GM12878 (cell line): ENCODE data around the gene ANK2. TPM values are rescaled to one million over a fixed set of nuclear protein-coding genes. Genes with fewer than 3 reads are reported as not detected.

Source experiments
- ATAC-seq: fragments of 200-7000 bp; cut with Tn5 transposase; 3 replicates; pipeline ENCODE4 v1.9.1; 2020; ENCODE audit warnings: mild to moderate bottlenecking, moderate library complexity
- BruUV-seq: library from RNA; stranded (reverse); fragments of 400-500 nt; replicated peaks from 2 replicates; lab custom pipeline; 2021; lab: Mats Ljungman, UMichigan
- CTCF ChIA-PET: fragments of 300-600 bp; sonication (Branson Sonifier 250); formaldehyde crosslinking; extraction: SDS; loops from one replicate; lab custom pipeline; 2021; ENCODE audit warnings: inconsistent platforms; lab: Yijun Ruan, JAX
- POLR2A ChIA-PET: fragments of 350-600 bp; formaldehyde crosslinking; extraction: SDS; loops from one replicate; lab custom pipeline; 2021; ENCODE audit warnings: inconsistent platforms; lab: Charles Lee
- RAD21 ChIA-PET: fragments of 300-600 bp; sonication (Branson Sonifier 250); formaldehyde crosslinking; loops from one replicate; lab custom pipeline; 2023; ENCODE audit warnings: antibody characterized with exemption; ENCODE audit not compliant: unreplicated experiment; lab: Charles Lee
- SMC1A ChIA-PET: fragments of 300-600 bp; sonication (Branson Sonifier 250); formaldehyde crosslinking; loops from one replicate; lab custom pipeline; 2023; ENCODE audit not compliant: unreplicated experiment, uncharacterized antibody; lab: Charles Lee
- DNase-seq: peaks from one replicate; pipeline ENCODE4 v3.0.0-alpha.2; 2011; ENCODE audit warnings: low read depth, low spot score
- FAIRE-seq: peaks from 3 replicates; lab custom pipeline; 2011; peaks lifted over from hg19 to GRCh38; lab: Jason Lieb, UNC
- H2AFZ ChIP-seq: 2 replicates; pipeline ENCODE4 v1.6.0; 2011; ENCODE audit warnings: low read depth, low read length, control low read depth; ENCODE audit not compliant: control insufficient read depth
- H3K27ac ChIP-seq: 2 replicates; pipeline ENCODE4 v1.5.1; 2011; ENCODE audit warnings: control low read depth; ENCODE audit not compliant: control insufficient read depth, insufficient read depth
- H3K27me3 ChIP-seq, 2 experiments: replicated peaks in 1 of 2; 2 replicates each; pipeline versions ENCODE4 v1.6.0 to v1.6.1; 2011; ENCODE audit warnings: low read length in 1 of 2; ENCODE audit not compliant: control insufficient read depth in 2 of 2, insufficient read depth in 2 of 2
- H3K36me3 ChIP-seq, 2 experiments: 2 replicates each; pipeline ENCODE4 v1.5.1; 2011; ENCODE audit warnings: low read length in 1 of 2; ENCODE audit not compliant: control insufficient read depth in 2 of 2, insufficient read depth in 2 of 2
- H3K4me1 ChIP-seq: 2 replicates; pipeline ENCODE4 v1.6.1; 2011; ENCODE audit warnings: mild to moderate bottlenecking, low read length, moderate library complexity, mixed read lengths; ENCODE audit not compliant: control insufficient read depth, insufficient read depth
- H3K4me2 ChIP-seq: 2 replicates; pipeline ENCODE4 v1.6.0; 2011; ENCODE audit warnings: control low read depth; ENCODE audit not compliant: control insufficient read depth, insufficient read depth
- H3K4me3 ChIP-seq: fragments of 200-600 bp; sonication (generic); 2 replicates; pipeline ENCODE4 v1.5.1; 2016
- H3K79me2 ChIP-seq: 2 replicates; pipeline ENCODE4 v1.6.0; 2011; ENCODE audit warnings: low read length; ENCODE audit not compliant: control insufficient read depth, insufficient read depth
- H3K9ac ChIP-seq: 2 replicates; pipeline ENCODE4 v1.8.0; 2011; ENCODE audit warnings: low read length, control low read depth, mixed read lengths; ENCODE audit not compliant: control insufficient read depth, insufficient read depth
- H3K9me3 ChIP-seq: replicated peaks from 3 replicates; pipeline ENCODE4 v1.5.1; 2011; ENCODE audit warnings: mild to moderate bottlenecking, low read length; ENCODE audit not compliant: control insufficient read depth, insufficient read depth
- H4K20me1 ChIP-seq: 2 replicates; pipeline ENCODE4 v1.6.0; 2011; ENCODE audit not compliant: control insufficient read depth, insufficient read depth
- CREB1 ChIP-seq: IDR thresholded peaks from 2 replicates; pipeline ENCODE4 v1.6.1; 2012; ENCODE audit warnings: low read depth, mild to moderate bottlenecking, inconsistent platforms
- EP300 ChIP-seq, 2 experiments: fragments of 150-350 bp in 1 of 2; IDR thresholded peaks; 2 replicates each; pipeline ENCODE4 v1.6.1; 2011 to 2012; ENCODE audit warnings: low read depth in 2 of 2, low read length in 2 of 2, borderline replicate concordance in 1 of 2, improper control_type of control experiment in 1 of 2, inconsistent platforms in 1 of 2; ENCODE audit not compliant: control insufficient read depth in 1 of 2
- KLF5 ChIP-seq: fragments of 450-650 bp; IDR thresholded peaks from 2 replicates; pipeline ENCODE4 v1.6.1; 2014; ENCODE audit warnings: mild to moderate bottlenecking; ENCODE audit not compliant: partially characterized antibody
- LARP7 ChIP-seq: fragments of 450-650 bp; IDR thresholded peaks from 2 replicates; pipeline ENCODE4 v1.6.1; 2017; ENCODE audit warnings: mild to moderate bottlenecking
- PAX8 ChIP-seq: fragments of 450-650 bp; IDR thresholded peaks from 2 replicates; pipeline ENCODE4 v1.6.1; 2017; ENCODE audit warnings: mild to moderate bottlenecking, moderate library complexity
- POU2F2 ChIP-seq: IDR thresholded peaks from 3 replicates; pipeline ENCODE4 v1.6.1; 2011; ENCODE audit warnings: low read depth, mild to moderate bottlenecking, low read length, borderline replicate concordance
- RAD51 ChIP-seq: fragments of 450-650 bp; IDR thresholded peaks from 2 replicates; pipeline ENCODE4 v1.6.1; 2016; ENCODE audit warnings: moderate library complexity, mild to moderate bottlenecking, inconsistent platforms
- RB1 ChIP-seq: fragments of 450-650 bp; formaldehyde crosslinking; IDR thresholded peaks from 2 replicates; pipeline ENCODE4 v1.6.1; 2017; ENCODE audit warnings: mild to moderate bottlenecking, borderline replicate concordance
- RELA ChIP-seq: fragments of 450-650 bp; IDR thresholded peaks from 2 replicates; pipeline ENCODE4 v1.8.0; 2014; ENCODE audit warnings: borderline replicate concordance; ENCODE audit not compliant: partially characterized antibody
- SMARCA5 ChIP-seq: fragments of 450-650 bp; IDR thresholded peaks from 2 replicates; pipeline ENCODE4 v1.6.1; 2017; ENCODE audit warnings: mild to moderate bottlenecking
- SRF ChIP-seq, 2 experiments: IDR thresholded peaks; 2 replicates each; pipeline ENCODE4 v1.6.1; 2011; ENCODE audit warnings: low read depth in 2 of 2, low read length in 2 of 2, mild to moderate bottlenecking in 1 of 2, moderate library complexity in 1 of 2
- ZNF217 ChIP-seq: fragments of 450-650 bp; IDR thresholded peaks from 2 replicates; pipeline ENCODE4 v1.6.1; 2017; ENCODE audit warnings: antibody characterized with exemption, mild to moderate bottlenecking
- ZNF24 ChIP-seq: fragments of 450-650 bp; IDR thresholded peaks from 2 replicates; pipeline ENCODE4 v1.6.1; 2017; ENCODE audit warnings: antibody characterized with exemption, mild to moderate bottlenecking
- ZNF274 ChIP-seq: IDR thresholded peaks from one replicate; pipeline ENCODE4 v1.8.0; 2011; ENCODE audit not compliant: insufficient read length, insufficient read depth
- ZNF622 ChIP-seq: fragments of 450-650 bp; IDR thresholded peaks from 2 replicates; pipeline ENCODE4 v1.6.1; 2017; ENCODE audit warnings: mild to moderate bottlenecking, inconsistent platforms
- WGBS: methylation state at CpG from one replicate; pipeline ENCODE4 v1.1.6; 2016; ENCODE audit warnings: low lambda C conversion rate; ENCODE audit not compliant: insufficient replicate concordance, insufficient coverage; ENCODE audit errors: missing lambda C conversion rate; 5-methylcytosine and 5-hydroxymethylcytosine counted together
- in situ Hi-C: fragments of 300-500 bp; cut with MboI; formaldehyde crosslinking; loops from 9 replicates; pipeline ENCODE4 v1.14.3; 2018; ENCODE audit warnings: mixed read lengths
- intact Hi-C: fragments of 100-400 bp; cut with micrococcal nuclease; formaldehyde crosslinking; loops from one replicate; pipeline ENCODE4 v1.14.2; 2022; ENCODE audit not compliant: unreplicated experiment
- polyA plus RNA-seq, 11 experiments: library from polyadenylated mRNA; depleted of rRNA in 4 of 11; unstranded in 6 of 11; stranded (reverse) in 5 of 11; fragments of >200 nt; fragmentation: Nextera tagmentation in 4 of 11; fragmentation: Illumina TruSeq in 1 of 11; extraction: Ambion mirVana in 4 of 11; extraction: Trizol in 1 of 11; gene quantifications; 1 replicate in 1 of 11; 2 replicates in 10 of 11; pipeline versions ENCODE4 v1.2.1 to v1.2.3, GENCODE V29; 2011 to 2016; ENCODE audit warnings: inconsistent platforms in 2 of 11, missing spikeins in 2 of 11, low read depth in 1 of 11
- total RNA-seq, 4 experiments: library from RNA; depleted of rRNA in 3 of 4; stranded (reverse); fragments of >200 nt in 3 of 4; fragmentation: Illumina TruSeq in 1 of 4; extraction: Trizol in 1 of 4; gene quantifications; 2 replicates each; pipeline versions ENCODE4 v1.2.1 to v1.2.3, GENCODE V29; 2013 to 2021
- TF ChIP-seq, protein P1 (sequence below): fragments of 150-350 bp; IDR thresholded peaks from 2 replicates; pipeline ENCODE4 v1.6.1; 2014; ENCODE audit warnings: mild to moderate bottlenecking, low read depth, low read length
- TF ChIP-seq, protein P2 (sequence below): fragments of 450-650 bp; IDR thresholded peaks from 2 replicates; pipeline ENCODE4 v1.6.1; 2014; ENCODE audit warnings: mild to moderate bottlenecking
- TF ChIP-seq, protein P3 (sequence below): IDR thresholded peaks from 2 replicates; pipeline ENCODE4 v1.6.1; 2012; ENCODE audit warnings: low read depth, low read length, improper control_type of control experiment
- TF ChIP-seq, protein P4 (sequence below): fragments of 450-650 bp; IDR thresholded peaks from 2 replicates; pipeline ENCODE4 v1.6.1; 2018; ENCODE audit warnings: mild to moderate bottlenecking, low read depth, moderate library complexity; ENCODE audit not compliant: partially characterized antibody

Gene ANK2
- total and polyA plus RNA-seq, 10 of the 15 experiments (the other 5 are each of a cell fraction or from before 2014, with no cell fraction given) = 1.6 to 13.0 (median 4.1) TPM

DNA sequence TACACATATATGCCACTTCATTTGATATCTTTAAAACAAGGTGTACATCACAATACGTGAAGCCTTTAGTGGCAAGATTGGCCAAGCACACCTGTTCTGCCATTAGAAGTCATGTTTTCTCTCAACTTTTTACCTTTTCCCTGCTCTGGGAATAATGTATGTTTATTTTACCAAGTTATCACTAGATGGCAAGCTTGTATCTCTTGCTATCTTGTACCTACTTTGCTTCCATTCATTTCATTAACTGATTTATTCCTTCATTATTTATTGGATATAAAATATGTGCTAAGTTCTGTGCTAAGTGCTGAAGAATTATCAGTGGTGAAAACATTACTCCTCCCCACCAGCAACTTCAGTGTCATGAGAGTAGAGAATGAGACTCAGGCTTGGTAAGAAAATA, 245.5 kb downstream of the ANK2 start (continued):
- TF ChIP-seq, protein P1, sequence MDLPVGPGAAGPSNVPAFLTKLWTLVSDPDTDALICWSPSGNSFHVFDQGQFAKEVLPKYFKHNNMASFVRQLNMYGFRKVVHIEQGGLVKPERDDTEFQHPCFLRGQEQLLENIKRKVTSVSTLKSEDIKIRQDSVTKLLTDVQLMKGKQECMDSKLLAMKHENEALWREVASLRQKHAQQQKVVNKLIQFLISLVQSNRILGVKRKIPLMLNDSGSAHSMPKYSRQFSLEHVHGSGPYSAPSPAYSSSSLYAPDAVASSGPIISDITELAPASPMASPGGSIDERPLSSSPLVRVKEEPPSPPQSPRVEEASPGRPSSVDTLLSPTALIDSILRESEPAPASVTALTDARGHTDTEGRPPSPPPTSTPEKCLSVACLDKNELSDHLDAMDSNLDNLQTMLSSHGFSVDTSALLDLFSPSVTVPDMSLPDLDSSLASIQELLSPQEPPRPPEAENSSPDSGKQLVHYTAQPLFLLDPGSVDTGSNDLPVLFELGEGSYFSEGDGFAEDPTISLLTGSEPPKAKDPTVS = no peak
- TF ChIP-seq, all 136 proteins: peak for 0

DNA sequence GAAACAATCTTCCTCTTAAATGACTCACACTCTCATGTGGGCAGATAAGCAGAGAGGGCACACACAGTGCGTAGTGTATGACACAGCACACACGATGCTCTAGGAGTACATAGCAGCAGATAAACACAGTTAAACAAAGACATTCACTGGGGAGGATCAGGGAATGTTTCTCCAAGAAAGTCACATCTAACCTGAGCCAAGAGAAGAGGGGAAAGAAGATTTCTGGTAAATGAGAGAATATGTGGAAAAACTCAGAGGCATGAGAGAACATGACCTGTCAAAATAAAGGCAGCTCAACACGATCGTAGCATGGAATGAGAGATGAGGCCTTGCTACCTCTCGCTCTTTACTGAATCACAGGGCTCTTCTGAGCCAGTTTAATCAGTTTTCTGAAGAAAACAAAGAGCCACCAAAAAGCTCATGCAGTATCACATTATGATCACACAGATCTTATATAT, 251.0 kb downstream of the ANK2 start:
- Histone ChIP-seq H3K27me3 (no peaks in the 10 kb centered on the region), H3K9me3 (no peaks in the 10 kb centered on the region), H3K4me1 (no peaks in the 10 kb centered on the region), H3K36me3 (no peaks in the 10 kb centered on the region), H3K79me2 (no peaks in the 10 kb centered on the region), H2AFZ (no peak overlapping the region), H3K4me3 (no peak overlapping the region), H4K20me1 (no peaks in the 10 kb centered on the region), H3K4me2 (no peak overlapping the region), H3K9ac (no peak overlapping the region), H3K27ac (no peak overlapping the region)
- BruUV-seq = no TSS peak
- ChIA-PET POLR2A (interaction anchor here (1.1 kb wide), 1 partner anchor 52 kb away, joined by 6 read pairs; no protein-coding TSS in a partner anchor), CTCF (interaction anchor here (1.1 to 2.8 kb wide), 3 partner anchors 10 to 55 kb away, joined by 3 to 9 read pairs (median 3); no protein-coding TSS in a partner anchor), RAD21 (interaction anchor here (1.6 kb wide), 1 partner anchor 55 kb away, joined by 5 read pairs; no protein-coding TSS in a partner anchor), SMC1A (interaction anchor here (0.6 to 1.7 kb wide), 4 partner anchors 11 to 809 kb away, joined by 3 to 8 read pairs (median 4); no protein-coding TSS in a partner anchor)
- 73% methylated on average over 5 of the region's 5 CpGs for WGBS
- TF ChIP-seq ZNF217 (no peak), RAD51 (no peak), SRF (IDR thresholded peaks at IDR 0.05; ENCODE audit: low read depth in 2 of 2, low read length in 2 of 2) (no peak), ZNF24 (no peak), CREB1 (no peak), PAX8 (no peak), SMARCA5 (no peak), KLF5 (no peak), RB1 (no peak), RELA (no peak), ZNF622 (no peak), LARP7 (no peak), POU2F2 (no peak), ZNF274 (no peak), EP300 (IDR thresholded peaks at IDR 0.05; ENCODE audit: borderline replicate concordance in 1 of 2, control insufficient read depth in 1 of 2, low read depth in 2 of 2, low read length in 2 of 2) (no peak)
- TF ChIP-seq, protein P2, sequence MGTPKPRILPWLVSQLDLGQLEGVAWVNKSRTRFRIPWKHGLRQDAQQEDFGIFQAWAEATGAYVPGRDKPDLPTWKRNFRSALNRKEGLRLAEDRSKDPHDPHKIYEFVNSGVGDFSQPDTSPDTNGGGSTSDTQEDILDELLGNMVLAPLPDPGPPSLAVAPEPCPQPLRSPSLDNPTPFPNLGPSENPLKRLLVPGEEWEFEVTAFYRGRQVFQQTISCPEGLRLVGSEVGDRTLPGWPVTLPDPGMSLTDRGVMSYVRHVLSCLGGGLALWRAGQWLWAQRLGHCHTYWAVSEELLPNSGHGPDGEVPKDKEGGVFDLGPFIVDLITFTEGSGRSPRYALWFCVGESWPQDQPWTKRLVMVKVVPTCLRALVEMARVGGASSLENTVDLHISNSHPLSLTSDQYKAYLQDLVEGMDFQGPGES = no peak
- TF ChIP-seq, protein P3, sequence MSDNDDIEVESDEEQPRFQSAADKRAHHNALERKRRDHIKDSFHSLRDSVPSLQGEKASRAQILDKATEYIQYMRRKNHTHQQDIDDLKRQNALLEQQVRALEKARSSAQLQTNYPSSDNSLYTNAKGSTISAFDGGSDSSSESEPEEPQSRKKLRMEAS = no peak
- TF ChIP-seq, protein P4, sequence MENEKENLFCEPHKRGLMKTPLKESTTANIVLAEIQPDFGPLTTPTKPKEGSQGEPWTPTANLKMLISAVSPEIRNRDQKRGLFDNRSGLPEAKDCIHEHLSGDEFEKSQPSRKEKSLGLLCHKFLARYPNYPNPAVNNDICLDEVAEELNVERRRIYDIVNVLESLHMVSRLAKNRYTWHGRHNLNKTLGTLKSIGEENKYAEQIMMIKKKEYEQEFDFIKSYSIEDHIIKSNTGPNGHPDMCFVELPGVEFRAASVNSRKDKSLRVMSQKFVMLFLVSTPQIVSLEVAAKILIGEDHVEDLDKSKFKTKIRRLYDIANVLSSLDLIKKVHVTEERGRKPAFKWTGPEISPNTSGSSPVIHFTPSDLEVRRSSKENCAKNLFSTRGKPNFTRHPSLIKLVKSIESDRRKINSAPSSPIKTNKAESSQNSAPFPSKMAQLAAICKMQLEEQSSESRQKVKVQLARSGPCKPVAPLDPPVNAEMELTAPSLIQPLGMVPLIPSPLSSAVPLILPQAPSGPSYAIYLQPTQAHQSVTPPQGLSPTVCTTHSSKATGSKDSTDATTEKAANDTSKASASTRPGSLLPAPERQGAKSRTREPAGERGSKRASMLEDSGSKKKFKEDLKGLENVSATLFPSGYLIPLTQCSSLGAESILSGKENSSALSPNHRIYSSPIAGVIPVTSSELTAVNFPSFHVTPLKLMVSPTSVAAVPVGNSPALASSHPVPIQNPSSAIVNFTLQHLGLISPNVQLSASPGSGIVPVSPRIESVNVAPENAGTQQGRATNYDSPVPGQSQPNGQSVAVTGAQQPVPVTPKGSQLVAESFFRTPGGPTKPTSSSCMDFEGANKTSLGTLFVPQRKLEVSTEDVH = no peak
- intact Hi-C loops = no loop called here
- DNase-seq = no peak
- in situ Hi-C loops = no loop called here
- no peak; the same call in 2 of the 3 replicates for ATAC-seq
- FAIRE-seq = no peak
